T-cell (primary cell): ENCODE results near the gene KSR1. TPM values are rescaled to one million over a fixed set of nuclear protein-coding genes. Genes with fewer than 3 reads are reported as not detected.
"Not testable (repeated sequence)": the region's sequence is repeated elsewhere in the genome, so short reads cannot be mapped to it uniquely, and the experiment has no call there.

ENCODE experiments used
- ATAC-seq, 4 experiments: fragments of 200-7000 bp in 3 of 4; fragments of 150-1000 bp in 1 of 4; cut with Tn5 transposase; replicated peaks in 1 of 4; 1 replicate in 3 of 4; 2 replicates in 1 of 4; pipeline ENCODE4 v1.10.0; 2021; ENCODE audit warnings: moderate library complexity in 3 of 4, mild to moderate bottlenecking in 2 of 4, moderate number of reproducible peaks in 1 of 4
- CTCF ChIA-PET, 2 donors: fragments of 300-600 bp; sonication (Branson Sonifier 250); formaldehyde crosslinking; loops; one replicate each; lab custom pipeline; 2022; ENCODE audit warnings: antibody characterized with exemption in 2 of 2; lab: Charles Lee
- POLR2A ChIA-PET, 2 donors: fragments of 300-600 bp; sonication (Branson Sonifier 250); formaldehyde crosslinking; loops; one replicate each; lab custom pipeline; 2022; ENCODE audit warnings: antibody characterized with exemption in 2 of 2; lab: Charles Lee
- DNase-seq, 35 experiments: peaks; one replicate each; pipeline versions ENCODE4 v3.0.0 to v3.0.0-alpha.2; 2013 to 2023
- H3K27ac ChIP-seq: one replicate; pipeline ENCODE4 v1.5.1; 2013; ENCODE audit warnings: low read length
- H3K27me3 ChIP-seq, 2 experiments: replicated peaks in 1 of 2; 1 replicate in 1 of 2; 2 replicates in 1 of 2; pipeline versions ENCODE4 v1.6.1 to v1.7.0; 2013; ENCODE audit warnings: low read length in 1 of 2, mixed read lengths in 1 of 2; ENCODE audit not compliant: control insufficient read depth in 2 of 2, insufficient read depth in 2 of 2; ENCODE audit errors: extremely low read depth in 1 of 2
- H3K36me3 ChIP-seq, 2 donors: 1 replicate in 1 of 2; 2 replicates in 1 of 2; pipeline versions ENCODE4 v1.6.1 to v1.7.0; 2013; ENCODE audit warnings: low read length in 1 of 2; ENCODE audit not compliant: control insufficient read depth in 2 of 2, insufficient read depth in 1 of 2; ENCODE audit errors: extremely low read depth in 1 of 2
- H3K4me1 ChIP-seq, 2 experiments: 1 replicate in 1 of 2; 2 replicates in 1 of 2; pipeline versions ENCODE4 v1.6.1 to v1.7.0; 2013; ENCODE audit warnings: low read length in 2 of 2, mixed read lengths in 1 of 2; ENCODE audit not compliant: insufficient read depth in 2 of 2, control insufficient read depth in 1 of 2; ENCODE audit errors: extremely low read depth in 1 of 2
- H3K4me3 ChIP-seq, 2 donors: 1 replicate in 1 of 2; 2 replicates in 1 of 2; pipeline versions ENCODE4 v1.5.1 to v1.7.0; 2013; ENCODE audit warnings: mild to moderate bottlenecking in 2 of 2, low read length in 1 of 2, moderate library complexity in 1 of 2; ENCODE audit not compliant: control insufficient read depth in 1 of 2; ENCODE audit errors: extremely low read depth in 1 of 2
- H3K9me3 ChIP-seq: 2 replicates; pipeline ENCODE4 v1.7.0; 2013
- H3K27ac Mint-ChIP-seq, 2 donors: one replicate each; pipeline ENCODE4 v1.8.0; 2020 to 2021; ENCODE audit warnings: mild to moderate bottlenecking in 2 of 2, mixed read lengths in 2 of 2
- H3K27me3 Mint-ChIP-seq, 2 donors: one replicate each; pipeline ENCODE4 v1.8.0; 2021 to 2022; ENCODE audit warnings: mixed read lengths in 2 of 2
- H3K36me3 Mint-ChIP-seq: one replicate; pipeline ENCODE4 v1.8.0; 2021; ENCODE audit warnings: mixed read lengths
- H3K4me1 Mint-ChIP-seq, 3 donors: one replicate each; pipeline ENCODE4 v1.8.0; 2020 to 2022; ENCODE audit warnings: mixed read lengths in 3 of 3, mild to moderate bottlenecking in 1 of 3
- H3K4me3 Mint-ChIP-seq, 3 donors: one replicate each; pipeline ENCODE4 v1.8.0; 2020 to 2022; ENCODE audit warnings: mild to moderate bottlenecking in 3 of 3, mixed read lengths in 3 of 3, moderate library complexity in 3 of 3
- H3K9me3 Mint-ChIP-seq, 3 donors: one replicate each; pipeline ENCODE4 v1.8.0; 2020 to 2022; ENCODE audit warnings: mixed read lengths in 3 of 3
- WGBS: methylation state at CpG from one replicate; pipeline ENCODE4 v1.1.5; 2013; ENCODE audit warnings: missing lambda C conversion rate; ENCODE audit not compliant: insufficient coverage; 5-methylcytosine and 5-hydroxymethylcytosine counted together
- total RNA-seq, 35 experiments: library from RNA in 6 of 35; stranded (reverse) in 6 of 35; fragments of 120-200 nt in 1 of 35; gene quantifications; one replicate each; pipeline versions ENCODE4 v1.2.1 to v1.2.4 and lab custom pipeline; 2013 to 2026

Gene KSR1
- total RNA-seq, 5 donors from 2014 or later (not counting 1 experiment from before 2014, with no cell fraction given), result 26.8 to 35.8 (median 27.6) TPM

GRCh38 chr17:27627514-27627913, 171.3 kb downstream of the KSR1 start:
- ChIA-PET CTCF (no interaction called here), POLR2A (no interaction called here)
- WGBS, result 90% methylated on average over 6 of the region's 10 CpGs

GRCh38 chr17:27628376-27628775, 172.1 kb downstream of the KSR1 start:
- peaks cover 4 to 37% of the 10 kb centered on the region in 2 experiments for H3K4me1 ChIP-seq
- ChIA-PET CTCF (no interaction called here), POLR2A (no interaction called here)
- 64% methylated on average over 3 of the region's 5 CpGs for WGBS
- Mint-ChIP-seq H3K4me3 (no peak overlapping the region), H3K27ac (peak overlapping the region in 1 of 2 donors; percentile 39), H3K27me3 (no peaks in the 10 kb centered on the region), H3K9me3 (no peaks in the 10 kb centered on the region), H3K4me1 (peaks cover 35 to 39% (median 37%) of the 10 kb centered on the region in 3 donors), H3K36me3 (peaks cover 11% of the 10 kb centered on the region)
- no peaks in the 10 kb centered on the region for H3K9me3 ChIP-seq
- H3K27me3 ChIP-seq, result no peaks in the 10 kb centered on the region
- no peak for ATAC-seq
- no peak for DNase-seq
- H3K27ac ChIP-seq, result no peak overlapping the region
- peaks cover 0 to 5% of the 10 kb centered on the region in 2 donors for H3K36me3 ChIP-seq
- H3K4me3 ChIP-seq, result no peak overlapping the region

More at GRCh38 chr17:27627514-27627913, 171.3 kb downstream of the KSR1 start:
- H3K36me3 Mint-ChIP-seq, result peaks cover 18% of the 10 kb centered on the region
- no peak overlapping the region for H3K4me3 ChIP-seq
- DNase-seq, result no peak
- peaks cover 4 to 29% of the 10 kb centered on the region in 2 experiments for H3K4me1 ChIP-seq
- H3K27ac Mint-ChIP-seq, result no peak overlapping the region
- H3K27me3 ChIP-seq, result no peaks in the 10 kb centered on the region
- H3K9me3 ChIP-seq, result no peaks in the 10 kb centered on the region
- H3K9me3 Mint-ChIP-seq, result no peaks in the 10 kb centered on the region
- H3K36me3 ChIP-seq, result peaks cover 0 to 5% of the 10 kb centered on the region in 2 donors
- no peaks in the 10 kb centered on the region for H3K27me3 Mint-ChIP-seq
- peaks cover 28 to 30% (median 29%) of the 10 kb centered on the region in 3 donors for H3K4me1 Mint-ChIP-seq
- H3K4me3 Mint-ChIP-seq, result no peak overlapping the region
- ATAC-seq, result no peak
- H3K27ac ChIP-seq, result no peak overlapping the region

GRCh38 chr17:27629260-27629659, 173.0 kb downstream of the KSR1 start:
- H3K27me3 Mint-ChIP-seq, H3K4me3 Mint-ChIP-seq, H3K27ac ChIP-seq, H3K36me3 ChIP-seq, POLR2A ChIA-PET, H3K4me3 ChIP-seq, H3K9me3 Mint-ChIP-seq, CTCF ChIA-PET, DNase-seq, ATAC-seq, H3K9me3 ChIP-seq, H3K27me3 ChIP-seq, H3K36me3 Mint-ChIP-seq: not testable (repeated sequence)
- Mint-ChIP-seq H3K27ac (peak overlapping the region; percentile 6 to 50), H3K4me1 (peaks cover 37 to 46% (median 40%) of the 10 kb centered on the region in 3 donors)
- peaks cover 4 to 40% of the 10 kb centered on the region in 2 experiments for H3K4me1 ChIP-seq
- WGBS, result 100% methylated on average over 1 of the region's 3 CpGs

GRCh38 chr17:27630607-27631410, 174.6 kb downstream of the KSR1 start, which contains the start of gene LGALS9:
LGALS9 (plus strand) TSS chr17:27631188; CDS start chr17:27631266, 78 bp downstream.
- Mint-ChIP-seq H3K4me1 (peaks cover 45 to 60% (median 55%) of the 10 kb centered on the region in 3 donors), H3K27me3 (no peaks in the 10 kb centered on the region), H3K9me3 (no peaks in the 10 kb centered on the region), H3K4me3 (peak within 1 kb of the TSS; percentile 84 to 95 (median 89)), H3K27ac (peak within 1 kb of the TSS; percentile 89 to 93), H3K36me3 (peaks cover 4% of the 10 kb centered on the region)
- Histone ChIP-seq H3K9me3 (no peaks in the 10 kb centered on the region), H3K4me3 (peak within 1 kb of the TSS; percentile 68 to 76), H3K36me3 (no peaks in the 10 kb centered on the region), H3K4me1 (peaks cover 4 to 40% of the 10 kb centered on the region in 2 experiments), H3K27me3 (no peaks in the 10 kb centered on the region), H3K27ac (peak within 1 kb of the TSS; percentile 63)
- DNase-seq (peak in 32 of 35 experiments; percentile 12 to 52 (median 26)), ATAC-seq (peak; percentile 82 to 91 (median 88))
- 0% methylated on average over 3 of the region's 10 CpGs for WGBS
- ChIA-PET POLR2A (no interaction called here), CTCF (no interaction called here)

- WGBS, result 3% methylated on average over 6 of the region's 6 CpGs
- peaks cover 45 to 61% (median 56%) of the 10 kb centered on the region in 3 donors for H3K4me1 Mint-ChIP-seq
Measured at GRCh38 chr17:27631411-27631760, 175.1 kb downstream of the KSR1 start.

GRCh38 chr17:27631897-27632725, 175.9 kb downstream of the KSR1 start:
- POLR2A ChIA-PET, result no interaction called here
- DNase-seq (no peak), ATAC-seq (no peak)
- Mint-ChIP-seq H3K9me3 (no peaks in the 10 kb centered on the region), H3K4me1 (peaks cover 45 to 61% (median 56%) of the 10 kb centered on the region in 3 donors), H3K4me3 (peak overlapping the region; percentile 84 to 95 (median 89)), H3K27me3 (no peaks in the 10 kb centered on the region), H3K36me3 (peaks cover 6% of the 10 kb centered on the region), H3K27ac (peak overlapping the region; percentile 89 to 93)
- Histone ChIP-seq H3K36me3 (no peaks in the 10 kb centered on the region), H3K4me3 (peak overlapping the region; percentile 68 to 76), H3K4me1 (peaks cover 4 to 40% of the 10 kb centered on the region in 2 experiments), H3K9me3 (no peaks in the 10 kb centered on the region), H3K27me3 (no peaks in the 10 kb centered on the region), H3K27ac (no peak overlapping the region)
- CTCF ChIA-PET, result no interaction called here
- 39% methylated on average over 8 of the region's 11 CpGs for WGBS

More at GRCh38 chr17:27631411-27631760, 175.1 kb downstream of the KSR1 start:
- Mint-ChIP-seq H3K36me3 (peaks cover 6% of the 10 kb centered on the region), H3K4me3 (peak overlapping the region; percentile 84 to 95 (median 89)), H3K9me3 (no peaks in the 10 kb centered on the region), H3K27ac (peak overlapping the region; percentile 89 to 93), H3K27me3 (no peaks in the 10 kb centered on the region)
- H3K9me3 ChIP-seq, result no peaks in the 10 kb centered on the region
- H3K4me3 ChIP-seq, result peak overlapping the region; percentile 68 to 76
- H3K27ac ChIP-seq, result peak overlapping the region; percentile 63
- peaks cover 4 to 40% of the 10 kb centered on the region in 2 experiments for H3K4me1 ChIP-seq
- ChIA-PET POLR2A (no interaction called here), CTCF (no interaction called here)
- DNase-seq, result peak in 7 of 35 experiments; percentile 6 to 36 (median 24)
- no peaks in the 10 kb centered on the region for H3K27me3 ChIP-seq
- no peaks in the 10 kb centered on the region for H3K36me3 ChIP-seq
- peak; percentile 71 to 80 (median 76) for ATAC-seq
